ENCODE results near the gene PDE11A.
"Not testable (repeated sequence)": the region's sequence is repeated elsewhere in the genome, so short reads cannot be mapped to it uniquely, and the experiment has no call there.

The PDE11A gene

DNA sequence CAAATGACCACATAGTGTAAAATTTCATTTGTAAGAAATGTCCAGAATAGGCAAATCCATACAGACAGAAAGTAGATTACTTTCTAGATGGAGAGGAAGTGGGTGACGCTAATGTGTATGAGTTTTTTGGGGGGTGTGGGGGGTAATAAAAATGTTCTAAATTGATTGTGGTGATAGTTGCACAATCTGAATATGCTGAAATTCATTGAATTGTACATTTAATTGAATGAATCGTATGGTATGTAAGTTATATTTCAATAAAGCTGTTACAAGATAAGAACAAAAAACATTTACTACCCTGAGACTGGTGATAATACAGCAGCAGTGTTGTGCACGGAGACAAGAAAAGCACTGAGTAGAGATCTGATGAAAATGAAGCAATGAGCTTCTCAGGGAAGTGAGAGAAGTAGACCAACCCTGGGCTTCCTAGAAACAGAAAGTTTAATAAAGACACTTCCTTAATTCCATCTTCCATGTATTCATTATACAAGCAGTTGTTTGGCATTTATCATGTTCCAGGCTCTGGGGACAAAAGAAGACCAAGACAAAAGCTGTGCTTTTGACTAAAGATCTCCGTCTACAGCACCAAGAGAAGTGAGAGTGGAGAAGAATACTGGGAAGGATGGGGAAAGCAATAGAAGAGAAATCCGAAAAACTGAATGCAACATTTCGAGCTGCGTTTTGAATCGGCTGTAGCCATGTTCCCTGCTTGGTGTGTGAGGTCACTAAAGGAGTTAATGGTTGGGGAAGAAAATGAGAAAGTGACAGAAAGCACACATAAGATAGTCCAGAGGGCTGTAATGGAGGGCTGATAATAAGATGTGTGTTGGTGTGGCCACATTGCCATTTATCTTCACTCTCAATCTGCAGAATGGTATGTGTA is 1.8 kb upstream of the PDE11A start:
- DNase-seq, result no peak

DNA sequence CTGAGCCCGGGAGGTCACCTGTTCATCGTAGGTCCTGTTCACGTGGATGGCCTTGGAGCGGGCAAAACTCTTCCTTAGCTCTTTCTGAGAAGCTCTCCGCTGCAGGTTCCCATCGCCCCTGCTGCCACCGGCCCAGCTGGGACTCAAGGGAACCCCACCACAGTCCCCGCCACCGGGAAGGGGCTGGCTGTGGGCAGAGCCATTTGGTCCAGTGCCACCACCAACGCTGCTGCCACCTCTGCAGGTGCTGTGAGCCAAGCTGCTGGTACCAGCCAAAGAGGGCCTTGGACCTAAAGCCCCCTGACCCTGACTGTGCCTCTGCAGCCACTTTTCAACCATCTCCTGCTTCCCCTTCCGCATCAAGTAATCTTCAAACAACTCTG is 586 bp downstream of the PDE11A start:
- DNase-seq, result no peak

DNA sequence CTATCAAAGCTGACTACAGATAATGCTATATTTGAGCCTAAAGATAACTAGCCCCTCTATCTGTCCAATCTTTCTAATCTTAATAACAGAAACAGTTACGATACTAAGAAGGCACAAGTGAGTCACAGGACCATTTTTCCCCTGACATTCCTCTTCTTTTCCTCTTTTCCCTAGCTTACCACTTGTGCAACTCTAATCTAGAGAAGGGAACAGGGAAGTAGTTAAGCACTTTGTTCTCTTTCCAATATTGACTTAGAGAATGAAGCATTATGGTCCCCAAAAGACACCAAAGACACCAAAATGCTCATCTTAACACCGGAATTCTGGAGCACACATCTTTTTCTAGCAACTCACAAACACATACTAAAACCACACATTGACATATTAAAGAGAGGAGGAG is 1.8 kb downstream of the PDE11A start:
- no peak for DNase-seq

DNA sequence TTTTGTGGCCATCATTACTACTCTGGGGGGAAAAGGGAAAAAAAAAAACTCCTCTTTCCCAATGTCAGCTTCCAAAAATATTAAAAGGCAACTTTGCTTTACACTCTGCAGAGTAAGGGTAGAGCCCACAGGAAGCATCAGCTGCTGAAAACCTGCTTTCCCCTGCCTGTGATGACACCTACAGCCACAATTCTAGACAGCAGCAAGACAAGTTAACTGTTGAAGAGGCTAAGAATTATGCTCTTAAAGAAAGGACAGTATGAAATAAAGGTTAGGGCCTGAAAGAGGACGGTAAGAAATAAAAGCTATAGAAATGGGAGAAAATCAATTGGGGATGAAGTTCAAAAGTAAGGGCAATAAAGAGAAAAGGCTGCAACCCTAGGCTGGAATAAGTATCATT is 3.0 kb downstream of the PDE11A start:
- no peak for DNase-seq

DNA sequence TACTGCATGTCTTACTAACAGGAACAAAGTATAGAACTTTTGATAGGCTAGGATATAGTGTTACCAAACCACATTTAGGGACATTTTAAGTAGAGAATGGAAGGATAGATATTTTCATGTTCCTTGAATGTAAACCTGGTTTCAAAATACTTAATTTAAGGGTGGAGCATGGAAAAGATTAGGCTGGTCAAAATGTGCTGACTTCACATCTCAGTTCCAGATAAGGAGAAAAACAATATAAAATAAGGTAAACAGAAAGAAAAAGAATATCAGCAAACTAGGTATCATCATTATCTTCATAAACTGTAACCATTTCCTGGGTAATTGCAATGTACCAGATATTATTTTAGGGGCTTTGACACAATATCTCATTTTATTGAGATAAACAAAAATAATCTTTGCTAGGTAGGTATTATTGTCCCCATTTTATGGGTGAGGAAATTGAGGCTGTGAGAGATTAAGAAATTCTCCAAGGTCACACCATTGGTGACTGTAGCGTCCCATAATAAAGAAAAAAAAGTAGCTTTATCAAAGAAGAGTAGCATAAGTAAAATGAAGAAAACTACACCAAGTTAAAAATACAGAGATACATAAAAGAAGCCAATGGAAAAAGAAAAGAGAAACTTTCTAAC is 3.6 kb downstream of the PDE11A start:
- DNase-seq, result no peak

DNA sequence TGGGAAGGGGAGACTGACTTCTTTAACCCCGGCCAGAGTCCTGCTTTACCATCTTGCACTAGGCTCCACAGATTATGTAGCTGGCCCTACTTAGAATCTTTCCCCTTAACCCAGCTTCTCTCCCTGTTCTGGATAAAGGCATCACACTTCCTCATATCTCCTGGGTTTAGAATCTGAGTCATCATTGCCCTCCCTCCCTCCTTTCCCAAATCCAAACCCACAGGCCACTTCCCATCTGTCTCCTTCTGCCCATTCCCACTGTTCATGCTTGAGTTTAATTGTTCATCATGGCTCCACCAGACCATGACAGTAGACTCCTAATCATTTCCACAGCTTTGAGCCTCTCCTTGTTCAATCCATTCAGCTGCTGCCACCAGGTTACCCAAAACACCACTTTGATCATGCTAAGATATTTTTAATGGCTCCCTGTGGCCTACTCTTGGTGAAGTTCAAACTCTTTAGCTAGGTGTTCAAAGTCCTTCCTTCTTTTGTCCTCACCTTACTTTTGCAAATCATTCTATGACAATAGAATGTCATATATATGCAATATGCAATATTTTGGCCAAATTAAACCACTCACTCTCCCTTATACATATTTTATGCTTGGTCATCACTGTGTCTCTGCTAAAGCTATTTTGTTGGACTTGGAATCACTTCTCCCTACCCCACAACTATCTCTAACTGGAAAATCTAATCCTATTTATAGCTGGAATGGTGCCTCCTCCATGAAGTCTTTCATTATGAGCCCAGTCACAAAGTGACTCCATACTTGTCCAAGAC is 5.5 kb downstream of the PDE11A start:
- peak; percentile 6 for DNase-seq

DNA sequence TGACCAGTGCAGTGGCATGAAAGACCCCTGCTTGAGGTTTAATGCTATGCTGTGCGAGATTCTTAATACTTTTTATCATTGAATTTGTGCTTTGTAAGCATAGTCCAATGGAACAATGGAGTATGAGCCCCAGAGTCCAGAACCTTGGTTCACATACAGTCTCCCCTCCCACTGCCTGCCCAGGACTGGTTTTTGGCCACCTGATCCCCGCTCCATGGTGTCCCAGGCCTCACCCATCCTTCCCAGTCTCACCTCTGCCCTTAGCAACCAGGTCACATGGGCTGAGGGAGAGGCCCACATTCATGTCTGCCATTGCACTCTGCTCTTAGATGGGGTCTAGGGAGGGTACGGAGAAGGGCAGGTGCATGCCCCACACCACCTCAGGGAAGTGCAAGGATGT is 6.3 kb downstream of the PDE11A start:
- no peak for DNase-seq

DNA sequence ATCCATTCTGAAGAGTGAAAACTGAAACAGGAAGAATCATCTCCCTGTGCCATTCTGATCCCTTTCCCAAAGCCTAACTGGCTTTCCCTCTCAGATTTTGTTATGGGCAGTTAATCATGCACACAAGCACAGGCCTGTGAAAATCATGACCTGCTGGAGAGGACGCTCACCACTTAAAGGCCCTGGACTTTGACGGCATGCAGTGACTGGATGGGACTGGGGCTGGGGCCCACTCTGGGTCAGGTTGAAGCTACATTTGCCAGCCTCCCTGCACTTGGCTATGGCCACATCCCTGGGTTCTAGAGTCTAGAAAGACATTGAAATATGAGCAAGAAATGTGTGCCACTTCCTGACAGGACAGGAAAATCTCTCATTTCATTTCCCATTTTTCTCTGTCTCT is 12.9 kb downstream of the PDE11A start:
- no peak for DNase-seq

DNA sequence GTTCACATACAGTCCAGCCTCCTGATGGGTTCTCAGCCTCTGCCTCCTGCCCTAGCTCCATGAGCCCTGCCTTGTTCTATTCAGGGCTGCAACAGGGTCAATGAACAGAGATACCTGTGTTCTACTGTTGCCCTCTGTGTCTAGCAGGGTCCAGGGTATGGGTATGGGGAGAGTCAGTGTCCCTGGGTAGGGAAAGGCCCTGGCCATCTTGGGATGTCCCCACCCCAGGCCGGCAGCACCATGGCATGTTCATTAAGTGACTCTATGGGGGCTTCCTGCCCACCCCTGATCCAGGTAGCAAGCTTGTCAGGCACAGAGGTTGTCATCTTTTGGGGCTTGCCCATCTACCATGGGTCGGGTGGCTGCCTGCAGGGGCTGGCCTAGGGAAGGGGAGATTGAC is 13.5 kb downstream of the PDE11A start:
- no peak for DNase-seq

DNA sequence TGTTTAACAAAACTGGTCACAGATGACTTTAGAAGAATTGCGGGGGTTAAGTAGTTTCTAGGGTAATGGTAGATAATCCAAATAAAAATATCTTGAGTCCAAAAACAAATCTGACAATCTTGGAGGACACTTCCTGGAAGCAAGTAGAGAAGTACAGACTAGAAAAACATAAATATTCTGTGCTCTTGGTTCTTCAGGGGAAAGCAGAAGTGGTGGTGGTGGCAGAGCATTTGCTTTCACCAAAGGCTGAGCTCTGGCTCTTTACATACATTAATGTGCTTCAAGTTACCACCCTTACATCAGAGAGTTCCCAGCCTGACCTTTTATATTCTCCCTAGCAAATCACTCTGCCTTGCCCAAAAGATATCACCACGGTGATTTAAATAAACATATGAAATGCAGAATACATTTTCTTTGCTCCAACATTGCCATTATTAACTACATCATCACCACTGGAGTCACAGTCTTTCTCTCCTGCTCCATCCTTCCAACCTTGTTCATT is 15.3 kb downstream of the PDE11A start:
- no peak for DNase-seq

DNA sequence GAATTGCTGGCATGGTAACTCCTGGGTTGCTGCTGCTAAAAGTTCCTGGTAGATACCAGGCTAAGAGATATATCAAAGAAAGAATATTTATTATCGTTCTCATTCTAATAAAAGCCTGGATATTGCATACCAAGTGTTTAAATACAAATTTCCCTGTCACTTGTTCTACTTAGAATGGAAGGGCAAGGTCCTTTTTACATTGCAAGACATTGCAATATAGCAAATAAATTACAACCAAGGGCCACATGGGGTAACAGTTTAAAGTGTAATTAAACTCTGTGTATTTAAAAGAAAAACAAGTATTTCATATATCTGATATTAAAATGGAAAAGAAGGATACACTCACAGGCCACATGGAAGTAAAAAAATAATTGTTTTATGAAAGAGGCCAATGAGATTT is 16.2 kb downstream of the PDE11A start:
- no peak for DNase-seq

DNA sequence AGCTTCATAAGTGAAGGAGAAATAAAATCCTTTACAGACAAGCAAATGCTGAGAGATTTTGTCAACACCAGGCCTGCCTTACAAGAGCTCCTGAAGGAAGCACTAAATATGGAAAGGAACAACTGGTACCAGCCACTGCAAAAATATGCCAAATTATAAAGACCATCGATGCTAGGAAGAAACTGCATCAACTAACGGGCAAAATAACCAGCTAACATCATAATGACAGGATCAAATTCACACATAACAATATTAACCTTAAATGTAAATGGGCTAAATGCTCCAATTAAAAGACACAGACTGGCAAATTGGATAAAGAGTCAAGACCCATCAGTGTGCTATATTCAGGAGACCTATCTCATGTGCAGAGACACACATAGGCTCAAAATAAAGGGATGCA is 21.3 kb downstream of the PDE11A start:
- not testable (repeated sequence) for DNase-seq

DNA sequence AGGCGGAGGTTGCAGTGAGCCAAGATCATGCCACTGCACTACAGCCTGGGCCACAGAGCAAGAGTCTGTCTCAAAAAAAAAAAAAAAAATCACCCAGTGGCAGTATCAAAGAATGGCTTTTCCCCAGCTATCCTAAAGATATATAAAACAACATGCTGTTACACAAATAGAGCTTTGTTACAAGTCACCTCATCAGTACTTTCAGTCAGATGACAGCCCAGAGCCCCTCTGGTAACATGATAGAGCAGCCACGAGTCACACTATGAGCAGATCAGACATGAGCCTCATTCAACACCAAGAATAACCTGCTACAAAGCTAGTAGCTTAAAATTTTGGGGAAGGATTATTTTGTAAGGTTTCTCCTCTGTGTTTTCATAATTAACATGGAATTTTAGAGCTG is 25.2 kb downstream of the PDE11A start:
- DNase-seq, result no peak

DNA sequence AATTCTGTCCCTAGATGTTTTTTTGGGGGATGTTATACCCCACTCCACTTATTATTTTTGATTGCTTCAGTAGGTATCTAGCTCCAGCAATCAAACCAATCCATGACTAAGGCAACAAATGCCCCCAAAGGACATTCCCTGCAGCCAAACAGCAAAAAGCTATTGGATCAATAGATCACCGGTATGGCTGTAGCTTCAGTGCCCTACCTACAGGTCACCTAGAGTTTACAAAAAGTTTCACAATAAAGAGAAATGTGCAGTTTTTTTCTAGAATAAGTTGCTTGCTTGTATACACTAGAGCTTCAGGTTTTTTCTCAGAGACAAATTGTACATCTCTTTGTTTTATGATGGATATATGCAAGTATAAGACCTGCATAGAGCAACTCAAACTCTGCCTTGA is 27.7 kb downstream of the PDE11A start:
- no peak for DNase-seq

DNA sequence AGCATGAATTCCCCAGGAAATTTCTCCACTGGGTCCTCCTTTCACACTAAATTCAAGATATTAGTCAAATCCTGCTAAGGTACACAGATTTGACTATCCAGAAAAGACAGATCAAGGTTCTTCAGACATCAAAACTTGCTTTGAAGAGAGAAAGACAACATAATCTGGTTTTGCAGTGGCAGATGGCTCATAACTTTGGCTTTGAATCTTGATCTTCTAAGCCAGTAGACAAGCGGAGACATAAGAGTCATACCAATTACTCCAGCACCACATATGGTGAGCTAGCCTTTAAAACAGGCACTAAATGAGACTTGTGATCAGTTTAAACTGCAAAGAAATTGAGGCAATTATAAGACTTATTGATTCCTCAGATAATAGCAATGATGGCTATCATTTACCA is 29.3 kb downstream of the PDE11A start:
- no peak for DNase-seq

DNA sequence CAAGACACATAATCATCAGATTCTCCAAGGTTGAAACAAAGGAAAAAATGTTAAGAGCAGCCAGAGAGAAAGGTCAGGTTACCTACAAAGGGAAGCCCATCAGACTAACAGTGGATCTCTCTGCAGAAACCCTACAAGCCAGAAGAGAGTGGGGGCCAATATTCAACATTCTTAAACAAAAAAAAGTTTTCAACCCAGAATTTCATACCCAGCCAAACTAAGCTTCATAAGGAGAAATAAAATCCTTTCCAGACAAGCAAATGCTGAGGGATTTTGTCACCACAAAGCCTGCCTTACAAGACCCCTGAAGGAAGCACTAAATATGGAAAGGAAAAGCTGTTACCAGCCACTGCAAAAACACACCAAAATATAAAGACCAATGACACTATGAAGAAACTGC is 39.0 kb downstream of the PDE11A start:
- DNase-seq, result not testable (repeated sequence)

DNA sequence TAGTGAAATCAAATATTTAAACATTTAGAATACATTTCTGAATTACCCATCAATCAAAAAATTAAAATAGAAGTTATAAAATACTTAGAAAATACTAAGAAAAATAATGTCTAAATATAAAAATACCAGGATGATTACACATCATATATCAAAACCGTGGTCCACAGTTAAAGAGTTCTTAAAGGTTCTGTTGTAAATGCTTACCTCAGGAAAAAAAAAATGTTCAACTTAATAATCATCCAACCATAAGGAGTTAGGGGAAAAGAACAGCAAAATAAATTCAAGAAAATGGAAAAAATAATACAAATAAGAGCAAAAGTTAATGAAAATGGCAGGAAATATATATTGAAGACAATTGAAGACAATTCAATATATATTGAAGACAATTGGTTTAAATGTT is 43.2 kb downstream of the PDE11A start:
- DNase-seq, result no peak

DNA sequence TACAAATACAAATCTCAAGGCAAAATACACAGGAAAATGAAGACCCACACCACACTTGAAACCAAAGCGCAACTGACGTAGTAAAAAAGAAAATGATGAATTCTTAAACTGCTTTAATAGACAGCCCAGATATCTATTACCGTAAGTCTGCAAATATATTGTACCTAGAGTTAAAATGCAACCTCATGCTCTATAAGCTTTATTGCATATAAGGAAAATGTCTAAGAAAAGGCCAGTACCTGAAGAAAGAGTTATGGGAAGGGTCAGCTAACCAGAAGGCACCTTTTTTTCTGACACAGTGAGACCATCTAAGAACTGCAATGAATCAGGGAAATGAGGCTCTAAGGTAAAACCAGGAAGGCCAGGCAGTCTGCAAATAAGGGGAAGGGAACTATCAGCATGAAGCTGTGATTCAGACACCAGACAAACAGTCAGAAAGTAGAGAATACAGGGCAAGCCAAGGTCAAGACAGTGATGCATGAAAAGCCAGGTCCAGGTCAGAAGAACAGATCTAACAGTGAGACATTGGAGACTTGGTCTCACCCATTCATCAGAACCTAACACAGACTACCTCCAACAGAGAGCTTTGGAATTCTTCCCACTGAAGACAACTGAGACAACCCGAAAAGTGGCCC is 46.9 kb downstream of the PDE11A start:
- DNase-seq, result no peak

DNA sequence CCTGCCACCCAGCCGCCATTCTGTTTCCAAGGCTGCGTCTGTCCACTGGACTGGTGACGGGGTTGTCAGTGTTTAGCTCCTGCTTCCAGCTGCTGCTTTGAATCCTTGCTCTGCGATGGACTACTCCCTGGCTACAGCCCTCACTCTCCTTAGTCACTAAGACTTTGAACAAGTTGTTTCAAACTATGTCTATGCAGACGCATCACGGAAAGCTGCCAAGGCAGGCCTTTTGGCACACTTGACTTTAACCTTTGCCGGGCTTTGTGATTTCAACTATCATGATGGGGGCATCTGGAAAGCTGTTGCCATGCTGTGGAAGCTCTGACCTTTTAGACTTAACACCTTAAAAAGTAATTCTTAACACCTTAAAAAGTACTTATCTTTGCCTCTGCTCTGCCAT is 54.4 kb downstream of the PDE11A start:
- no peak for DNase-seq

DNA sequence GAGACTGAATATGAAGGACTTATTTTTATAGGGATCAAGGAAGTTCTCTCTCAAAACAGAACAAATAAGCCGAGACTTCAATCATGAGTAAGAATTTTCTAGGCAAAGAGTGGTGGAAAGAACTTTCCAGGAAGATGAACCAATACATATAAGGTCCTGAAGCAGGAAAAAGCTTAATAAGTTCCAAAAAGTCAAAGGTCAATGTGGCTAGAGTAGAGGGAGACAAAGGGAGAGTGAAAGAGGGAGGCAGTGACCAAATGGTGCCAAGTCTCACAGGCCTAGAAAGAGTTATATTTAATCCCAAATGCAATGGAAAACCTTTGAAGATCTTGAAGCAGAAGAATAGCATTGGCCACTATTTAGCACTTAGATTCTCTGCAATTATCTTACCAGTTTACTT is 56.0 kb downstream of the PDE11A start:
- DNase-seq, result no peak

DNA sequence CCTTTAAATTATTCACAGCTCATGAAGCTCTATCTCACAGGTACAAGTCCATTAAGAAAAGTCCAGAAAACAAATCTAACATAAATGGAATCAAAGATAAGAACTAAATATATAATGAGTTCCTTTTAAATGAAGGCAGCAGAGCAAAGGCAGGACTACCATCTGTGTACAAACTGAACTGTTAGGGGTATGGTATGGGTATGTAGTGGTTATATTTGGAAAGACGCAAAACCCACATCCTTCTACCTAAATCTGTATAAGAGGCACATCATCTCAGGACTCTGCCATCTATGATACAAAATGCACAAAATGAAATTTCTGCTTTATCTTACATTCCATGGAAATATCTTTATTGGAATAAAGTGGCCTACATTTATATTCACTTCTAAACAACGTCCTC is 59.9 kb downstream of the PDE11A start:
- DNase-seq, result no peak

DNA sequence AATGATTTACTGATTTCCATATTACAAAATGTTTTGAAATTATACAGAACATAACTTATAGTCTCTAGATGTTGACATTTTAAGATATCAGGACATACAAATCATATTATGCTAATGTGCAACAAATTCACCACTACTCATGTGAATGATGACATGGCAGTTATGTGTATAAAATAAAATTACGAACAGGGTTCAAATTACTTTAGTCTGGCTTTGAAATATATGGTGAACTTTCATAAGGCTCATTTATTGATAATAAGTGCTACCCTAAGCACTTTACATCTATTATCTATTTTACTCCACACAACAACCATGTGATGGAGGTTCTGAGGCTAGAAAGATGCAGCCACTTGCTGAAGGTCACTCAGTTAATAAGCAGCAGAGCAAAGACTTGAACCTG is 62.8 kb downstream of the PDE11A start:
- DNase-seq, result no peak

DNA sequence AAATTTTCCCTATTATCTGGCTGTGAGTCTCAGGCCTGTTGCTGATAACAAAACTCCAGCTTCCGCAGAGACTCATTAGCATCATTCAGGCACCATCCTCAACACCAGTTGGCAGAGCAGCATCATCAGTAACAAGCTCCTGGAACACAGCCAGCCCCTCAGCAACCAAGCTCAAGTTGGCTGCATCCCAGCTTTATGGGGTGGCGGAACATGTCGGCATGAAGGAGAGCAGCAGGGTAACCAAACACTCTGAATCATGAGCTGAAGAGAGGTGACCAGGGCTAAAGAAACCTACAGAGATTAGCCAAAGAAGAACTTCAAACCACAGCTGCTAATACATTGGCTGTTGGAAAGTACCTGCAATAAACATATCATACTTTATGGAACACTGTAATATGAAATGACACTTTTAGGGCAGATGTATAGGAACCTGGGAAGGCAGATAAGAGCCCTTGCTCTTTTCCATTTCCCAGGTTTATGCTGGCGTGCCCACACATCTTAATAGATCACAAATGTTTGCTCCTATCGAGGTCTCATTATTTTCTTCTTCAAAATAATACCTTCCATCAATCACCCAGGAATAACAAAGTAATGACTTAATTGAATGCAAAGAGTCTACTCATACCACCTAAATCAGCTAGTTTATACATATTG is 63.8 kb downstream of the PDE11A start:
- peak; percentile 97 for DNase-seq

Data from NCI-H2171 treated with DMSO at 0.1 percent for 48 hours (cell line).